Activated CD8-positive, alpha-beta memory T cell treated with anti-CD3 and anti-CD28 coated beads for 36 hours (primary cell): ENCODE measurements around the gene IPO9. TPM values are rescaled to one million over a fixed set of nuclear protein-coding genes. Genes with fewer than 3 reads are reported as not detected.
"Not testable (repeated sequence)": the region's sequence is repeated elsewhere in the genome, so short reads cannot be mapped to it uniquely, and the experiment has no call there.

ENCODE experiments used
- CTCF ChIA-PET: fragments of 350-600 bp; sonication (Branson Sonifier 250); formaldehyde crosslinking; loops from one replicate; lab custom pipeline; 2021; ENCODE audit warnings: antibody characterized with exemption; lab: Charles Lee
- POLR2A ChIA-PET: fragments of 350-600 bp; sonication (Branson Sonifier 250); formaldehyde crosslinking; loops from one replicate; lab custom pipeline; 2021; ENCODE audit warnings: antibody characterized with exemption; lab: Charles Lee
- total RNA-seq, 2 experiments: library from RNA; stranded (reverse); gene quantifications; one replicate each; pipeline ENCODE4 v1.2.3, GENCODE V29; 2021

Gene IPO9
- total RNA-seq, 2 experiments from 2014 or later, result 68.3 to 74.7 TPM

DNA sequence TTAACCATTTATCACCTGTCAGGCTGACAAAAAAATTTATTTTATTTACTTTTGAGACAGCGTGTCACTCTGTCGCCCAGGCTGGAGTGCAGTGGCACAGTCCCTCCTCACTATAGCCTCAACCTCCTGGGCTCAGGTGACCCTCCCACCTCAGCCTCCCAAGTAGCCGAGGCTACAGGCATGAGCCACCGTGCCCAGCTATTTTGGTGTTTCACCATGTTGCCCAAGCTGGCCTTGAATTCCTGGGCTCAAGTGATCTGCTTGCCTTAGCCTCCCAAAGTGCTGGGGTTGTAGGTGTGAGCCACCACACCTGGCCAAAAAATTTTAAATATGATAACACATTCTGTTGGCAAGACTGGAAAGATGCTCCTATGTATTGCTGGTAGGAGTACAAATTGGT lies 11.1 kb downstream of the IPO9 start:
- ChIA-PET POLR2A (no interaction called here), CTCF (no interaction called here)

DNA sequence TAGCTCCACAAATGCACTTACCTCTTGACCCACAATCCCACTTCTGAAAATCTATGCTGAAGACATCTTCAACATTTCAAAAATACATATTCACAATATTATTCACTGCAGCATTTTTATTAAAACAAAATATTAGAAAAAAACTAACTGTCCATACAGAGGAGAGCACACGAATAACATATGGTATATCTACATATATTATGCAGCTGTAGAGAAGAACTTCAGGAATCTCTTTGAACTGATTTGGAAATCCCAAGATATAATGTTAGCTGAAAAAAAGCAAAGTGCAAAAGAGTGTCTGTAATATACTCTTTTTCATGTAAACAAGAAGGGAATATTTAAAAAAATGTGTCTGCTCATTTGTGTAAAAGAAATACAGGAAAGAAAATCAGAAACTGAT lies 11.5 kb downstream of the IPO9 start:
- ChIA-PET POLR2A (no interaction called here), CTCF (no interaction called here)

DNA sequence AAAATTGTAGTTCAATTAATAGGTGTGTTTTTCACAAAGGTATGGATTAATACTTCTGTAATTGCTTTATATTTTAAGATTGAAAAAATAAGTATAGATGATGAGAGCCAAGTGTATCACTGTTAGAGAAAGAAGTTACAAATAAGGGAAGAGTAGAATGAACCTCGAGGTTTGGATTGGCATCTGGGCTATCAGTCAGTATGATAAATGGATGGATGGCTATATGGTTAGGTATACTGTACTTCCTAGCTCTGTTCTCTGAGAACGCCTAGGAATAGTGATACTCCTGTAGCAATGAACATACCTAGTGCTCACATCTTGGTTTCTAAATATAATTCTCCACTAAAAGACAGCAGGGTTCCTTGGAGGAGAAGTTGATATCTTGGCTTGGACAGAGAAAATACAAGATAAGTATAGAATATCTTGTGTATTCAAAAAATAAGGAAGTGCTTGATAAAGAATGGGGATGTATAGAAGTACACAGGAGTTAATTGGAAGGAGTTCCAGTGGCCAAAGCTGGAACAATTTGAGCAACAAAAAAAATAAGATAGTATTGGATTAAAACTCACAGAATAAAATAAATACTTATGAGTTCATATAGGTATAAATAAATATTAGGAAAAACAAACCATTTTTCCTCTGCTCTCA lies 12.4 kb downstream of the IPO9 start:
- POLR2A ChIA-PET, result no interaction called here
- CTCF ChIA-PET, result no interaction called here

DNA sequence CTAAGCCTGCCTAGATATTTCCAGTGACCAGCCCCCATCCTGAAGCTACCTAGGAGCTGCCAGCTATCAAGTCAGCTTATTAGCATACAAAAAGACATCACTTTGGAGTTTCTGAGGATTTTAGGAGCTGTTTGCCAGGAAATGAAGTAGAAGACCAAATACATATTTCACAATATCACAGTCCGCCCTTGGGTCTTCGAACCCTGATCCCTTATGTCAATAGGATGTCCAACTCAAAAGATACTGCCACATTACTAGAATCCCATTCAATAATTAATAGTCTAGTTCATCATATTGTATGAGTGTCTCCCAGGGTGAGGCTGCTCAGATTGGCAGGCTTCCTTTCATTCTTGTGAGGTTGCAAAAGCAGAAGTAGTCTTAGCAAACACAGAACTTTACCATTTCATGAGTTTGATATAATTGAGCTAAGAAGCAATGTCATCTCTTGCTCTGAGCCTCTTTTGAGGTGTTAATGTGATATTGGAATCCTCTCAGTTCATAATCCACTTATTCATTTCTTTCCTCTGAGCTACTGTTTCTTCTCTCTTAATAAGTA lies 13.6 kb downstream of the IPO9 start:
- ChIA-PET POLR2A (no interaction called here), CTCF (interaction anchor here (0.9 kb wide), 1 partner anchor 180 kb away, joined by 3 read pairs; no protein-coding TSS in a partner anchor)

DNA sequence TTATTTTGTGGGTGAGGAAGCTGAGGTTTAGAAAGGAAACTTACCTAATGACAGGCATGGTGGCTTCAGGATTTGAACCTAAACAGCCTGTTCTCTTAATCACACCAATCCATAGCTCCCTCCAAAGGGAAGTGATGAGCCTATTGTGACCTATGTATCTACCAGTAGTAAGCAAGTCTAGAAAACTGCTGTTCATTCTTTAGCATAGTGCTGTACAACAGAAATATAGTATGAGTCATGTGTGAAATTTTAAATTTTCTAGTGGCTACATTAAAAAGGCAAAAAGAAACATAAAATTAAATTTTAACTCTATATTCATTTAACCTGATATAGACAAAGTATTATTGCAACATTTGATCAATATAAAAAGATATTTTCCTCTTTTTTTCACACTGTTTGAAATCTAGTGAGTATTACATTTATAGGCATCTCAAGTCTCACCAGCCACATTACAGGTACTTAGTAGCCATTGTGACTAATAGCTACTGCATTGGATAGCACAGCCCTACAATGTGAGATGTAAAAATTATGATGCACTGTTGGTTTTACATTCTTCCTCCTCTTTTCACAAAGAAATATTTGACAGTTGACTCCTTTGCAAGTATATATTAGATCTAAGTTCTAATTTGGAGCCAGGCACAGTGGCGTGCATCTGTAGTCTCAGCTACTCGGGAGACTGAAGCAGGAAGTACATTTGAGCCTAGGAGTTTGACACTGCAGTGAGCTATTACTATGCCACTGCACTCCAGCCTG lies 16.6 kb downstream of the IPO9 start:
- ChIA-PET CTCF (interaction anchor here (0.8 kb wide), 1 partner anchor 32 kb away, joined by 3 read pairs; no protein-coding TSS in a partner anchor), POLR2A (no interaction called here)

DNA sequence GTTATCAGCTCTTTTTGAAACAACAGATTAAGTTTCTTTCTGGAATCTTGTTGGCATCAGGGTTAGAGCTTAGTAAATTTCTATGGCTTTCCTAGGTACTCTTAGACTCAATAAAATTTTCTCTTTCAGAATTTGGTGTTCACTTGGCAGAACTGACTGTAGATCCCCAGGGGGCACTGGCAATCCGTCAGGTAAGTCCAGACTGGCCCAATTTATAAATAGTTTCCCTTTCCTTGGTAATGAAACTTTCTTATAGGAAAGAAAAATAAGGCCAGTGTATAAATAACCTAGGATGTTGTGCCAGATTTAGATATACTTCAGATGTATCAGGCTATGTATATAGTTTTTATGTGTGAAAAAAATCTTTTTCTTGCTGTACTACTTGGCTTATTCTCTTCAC lies 18.2 kb downstream of the IPO9 start:
- POLR2A ChIA-PET, result no interaction called here
- CTCF ChIA-PET, result no interaction called here

DNA sequence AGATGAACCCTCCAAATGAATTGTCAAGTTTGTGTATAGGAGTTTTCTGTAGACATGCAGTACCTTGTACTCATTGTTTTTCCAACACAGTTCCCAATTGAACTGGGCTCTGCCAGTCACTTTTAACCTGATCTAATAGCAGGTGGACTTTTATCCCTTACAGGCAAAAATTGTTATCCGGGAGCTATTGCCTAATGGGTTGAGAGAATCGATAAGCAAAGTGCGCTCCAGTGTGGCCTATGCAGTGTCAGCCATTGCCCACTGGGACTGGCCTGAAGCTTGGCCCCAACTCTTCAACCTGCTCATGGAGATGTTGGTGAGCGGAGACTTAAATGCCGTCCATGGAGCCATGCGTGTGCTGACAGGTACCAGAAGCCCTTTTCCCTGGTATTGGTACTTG lies 19.3 kb downstream of the IPO9 start:
- POLR2A ChIA-PET, result interaction anchor here (0.6 kb wide), 2 partner anchors 119 to 232 kb away, joined by 3 read pairs; no protein-coding TSS in a partner anchor
- CTCF ChIA-PET, result interaction anchor here (0.6 to 1.7 kb wide), 4 partner anchors 19 to 272 kb away, joined by 3 to 6 read pairs (median 3); partner anchors contain the start of gene IPO9

DNA sequence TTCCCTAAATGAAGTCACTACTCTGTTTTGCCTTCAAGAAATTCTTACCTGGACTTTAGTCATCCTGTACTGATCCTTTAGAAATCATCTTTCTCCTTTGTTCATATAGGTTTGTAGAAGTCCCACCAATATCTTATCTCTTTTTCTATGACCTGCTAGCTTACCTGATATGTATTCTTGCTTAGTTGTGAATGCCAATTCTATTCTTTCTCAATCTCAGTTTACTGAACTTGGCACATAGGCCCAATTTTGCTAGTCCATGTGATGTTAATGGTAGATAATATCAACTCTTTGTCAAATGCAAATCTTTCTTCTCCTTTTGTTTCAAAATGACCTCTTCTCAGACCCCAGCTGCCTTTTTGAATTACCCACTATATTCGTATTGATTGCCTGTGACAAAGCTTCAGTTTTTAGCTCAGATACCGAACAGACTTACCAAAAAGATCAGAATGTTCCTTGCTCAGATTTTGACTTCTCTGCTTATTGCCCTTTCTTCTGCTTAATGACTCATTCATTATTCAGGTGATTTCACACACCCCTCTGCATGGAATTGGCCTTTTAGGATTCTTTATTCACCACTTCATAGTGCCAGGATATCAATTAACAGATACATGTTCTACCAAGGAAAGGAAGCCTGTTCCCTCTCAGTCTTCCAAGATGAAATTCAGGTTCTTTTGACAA lies 20.6 kb downstream of the IPO9 start:
- POLR2A ChIA-PET, result no interaction called here
- CTCF ChIA-PET, result interaction anchor here (1.0 kb wide), 1 partner anchor 123 kb away, joined by 3 read pairs; no protein-coding TSS in a partner anchor

DNA sequence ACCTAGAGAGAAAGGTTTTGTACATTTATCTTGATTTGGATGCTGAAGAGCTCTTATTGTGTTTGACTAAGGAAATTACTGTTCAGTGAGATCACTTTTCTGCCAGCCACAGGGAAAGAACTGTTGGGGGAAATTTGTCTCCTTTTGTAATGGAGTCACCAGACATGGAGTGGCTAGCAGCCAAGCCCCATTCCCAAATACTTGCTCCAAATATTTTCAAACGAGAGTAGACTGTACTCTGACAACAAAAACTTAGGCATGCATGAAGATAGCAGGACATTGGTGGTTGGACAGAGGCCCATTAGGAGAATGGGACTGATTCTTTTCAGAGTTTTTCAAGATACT lies 21.1 kb downstream of the IPO9 start:
- ChIA-PET CTCF (no interaction called here), POLR2A (no interaction called here)

DNA sequence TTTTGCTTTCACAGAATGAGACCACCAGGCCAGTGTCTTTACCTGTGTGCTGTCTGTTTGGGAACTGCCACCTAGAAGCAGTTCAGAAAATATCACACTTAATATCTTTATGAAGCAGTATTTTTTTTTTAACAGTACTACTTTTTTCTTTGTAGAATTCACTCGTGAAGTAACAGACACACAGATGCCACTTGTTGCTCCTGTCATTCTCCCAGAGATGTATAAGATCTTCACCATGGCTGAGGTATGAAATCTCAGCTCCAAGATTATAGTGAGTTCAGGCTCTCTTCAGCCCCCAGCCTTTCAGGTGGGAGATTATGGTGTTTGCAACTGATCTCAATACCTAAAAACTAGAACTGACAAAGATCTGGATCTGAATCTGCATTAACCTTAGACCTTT lies 23.0 kb downstream of the IPO9 start:
- CTCF ChIA-PET, result interaction anchor here (0.9 to 1.5 kb wide), 2 partner anchors 26 to 45 kb away, joined by 3 to 6 read pairs; no protein-coding TSS in a partner anchor
- POLR2A ChIA-PET, result no interaction called here

DNA sequence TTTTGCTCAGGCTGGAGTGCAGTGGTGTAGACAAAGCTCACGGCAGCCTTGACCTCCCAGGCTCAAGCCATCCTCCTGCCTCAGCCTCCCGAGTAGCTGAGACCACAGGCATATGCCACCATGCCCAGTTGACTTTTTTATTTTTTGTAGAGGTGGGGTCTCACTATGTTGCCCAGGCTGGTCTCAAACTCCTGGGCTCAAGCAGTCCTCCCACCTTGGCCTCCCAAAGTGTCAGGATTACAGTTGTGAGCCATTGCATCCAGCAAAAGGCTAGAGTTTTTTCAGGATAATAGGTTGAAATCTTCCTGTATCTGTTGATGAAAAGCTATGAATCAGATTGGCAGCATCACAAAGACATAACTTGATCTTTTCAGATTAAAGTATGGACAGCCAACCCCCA lies 27.8 kb downstream of the IPO9 start:
- CTCF ChIA-PET, POLR2A ChIA-PET: not testable (repeated sequence)

DNA sequence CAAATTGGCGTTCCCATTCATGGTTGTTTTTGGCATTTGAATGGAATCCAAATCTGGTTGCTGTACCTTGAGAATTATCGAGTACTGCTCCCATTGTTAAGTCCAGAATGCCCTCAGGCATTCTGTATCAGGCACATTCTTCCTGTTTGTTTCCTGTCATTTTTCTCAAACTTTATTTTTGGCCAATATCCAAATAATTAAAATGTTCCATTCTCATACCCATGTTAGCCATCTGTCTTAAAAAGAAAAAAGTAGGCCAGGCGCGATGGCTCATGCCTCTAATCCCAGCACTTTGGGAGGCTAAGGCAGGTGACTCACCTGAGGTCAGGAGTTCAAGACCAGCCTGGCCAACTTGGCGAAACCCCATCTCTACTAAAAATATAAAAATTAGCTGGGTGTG lies 30.5 kb downstream of the IPO9 start:
- POLR2A ChIA-PET, result no interaction called here
- CTCF ChIA-PET, result no interaction called here

DNA sequence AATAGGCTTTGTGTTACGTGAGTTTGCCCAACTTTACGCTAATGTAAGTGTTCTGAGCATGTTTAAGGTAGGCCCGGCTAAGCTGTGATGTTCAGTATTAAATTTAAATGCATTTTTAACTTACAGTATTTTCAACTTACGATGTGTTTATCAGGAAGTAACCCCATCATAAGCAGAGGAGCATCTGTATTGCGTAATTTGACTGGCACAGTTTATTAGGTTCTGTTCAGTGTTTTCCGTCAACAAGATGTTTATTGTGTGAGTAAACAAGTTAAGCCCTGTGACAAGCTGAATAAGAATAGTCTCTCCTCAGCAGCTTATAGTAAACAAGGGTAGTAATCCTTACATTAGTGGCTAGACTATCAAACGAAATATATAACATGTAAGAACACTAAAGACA lies 32.5 kb downstream of the IPO9 start:
- ChIA-PET CTCF (interaction anchor here (0.6 to 1.5 kb wide), 2 partner anchors 112 to 178 kb away, joined by 4 read pairs; no protein-coding TSS in a partner anchor), POLR2A (no interaction called here)

DNA sequence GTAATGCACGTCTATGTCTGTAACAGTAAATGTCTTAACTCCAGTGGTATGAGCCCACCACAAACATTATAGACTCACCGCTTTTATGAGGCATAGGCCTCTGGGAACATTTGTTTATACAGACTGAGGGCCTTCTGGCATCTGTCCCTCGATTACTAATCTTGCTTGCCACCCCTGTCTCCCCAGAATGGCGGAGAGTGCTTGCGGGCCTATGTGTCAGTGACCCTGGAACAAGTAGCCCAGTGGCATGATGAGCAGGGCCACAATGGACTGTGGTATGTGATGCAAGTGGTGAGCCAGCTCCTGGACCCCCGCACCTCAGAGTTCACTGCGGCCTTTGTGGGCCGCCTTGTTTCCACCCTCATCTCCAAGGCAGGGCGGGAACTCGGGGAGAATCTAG lies 41.4 kb downstream of the IPO9 start:
- CTCF ChIA-PET, result interaction anchor here (1.2 kb wide), 1 partner anchor 26 kb away, joined by 4 read pairs; no protein-coding TSS in a partner anchor
- POLR2A ChIA-PET, result no interaction called here

DNA sequence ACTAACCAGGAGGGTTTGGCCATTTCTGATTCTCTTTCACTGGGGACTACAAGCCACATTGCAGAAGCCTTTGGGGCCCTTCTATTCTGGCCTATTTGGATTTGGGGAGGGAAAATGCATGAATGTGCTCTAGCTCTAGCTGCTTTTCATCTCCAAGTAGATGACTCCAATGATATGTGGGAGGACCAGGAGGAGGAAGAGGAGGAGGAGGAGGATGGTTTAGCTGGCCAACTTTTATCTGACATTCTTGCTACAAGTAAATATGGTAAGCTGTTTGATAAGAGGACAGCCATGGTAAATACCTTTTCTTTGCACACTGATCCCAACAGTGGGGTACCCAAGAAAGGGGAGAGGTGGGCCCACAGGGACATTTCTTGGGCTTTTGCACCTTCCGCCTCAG lies 45.7 kb downstream of the IPO9 start:
- ChIA-PET CTCF (interaction anchor here (0.9 to 1.0 kb wide), 2 partner anchors 10 to 22 kb away, joined by 3 read pairs; no protein-coding TSS in a partner anchor), POLR2A (no interaction called here)

DNA sequence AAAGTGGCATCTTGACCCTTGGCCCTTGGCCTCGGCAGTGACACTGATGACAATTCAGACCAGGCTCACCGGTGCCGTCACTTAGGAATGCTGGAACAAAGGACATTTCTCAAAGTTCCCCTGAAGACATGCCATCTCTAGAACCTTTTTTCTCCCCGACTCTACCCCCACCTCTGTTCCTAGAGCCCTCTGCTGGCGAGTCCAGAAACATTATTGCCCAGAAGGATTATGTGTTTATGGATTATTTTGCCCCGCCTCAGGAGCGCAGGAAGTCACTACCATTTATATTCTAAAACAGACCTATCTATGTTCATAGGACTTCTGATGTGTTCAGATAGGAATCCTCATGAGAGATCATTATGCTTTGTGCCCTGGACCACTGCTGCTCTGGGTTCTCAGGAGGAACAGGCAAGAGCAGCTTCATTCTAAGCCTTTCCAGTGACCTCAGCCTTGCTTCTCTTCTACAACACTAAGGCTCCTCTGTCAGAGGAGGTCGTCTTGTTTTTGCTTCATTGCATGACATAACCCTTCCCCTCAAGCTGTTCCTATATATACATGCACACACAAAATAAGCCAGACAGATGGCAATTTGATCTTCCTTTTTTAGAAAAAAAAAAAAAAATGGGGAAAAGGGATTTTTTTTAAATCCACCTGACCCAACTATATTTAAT lies 47.3 kb downstream of the IPO9 start:
- CTCF ChIA-PET, result no interaction called here

DNA sequence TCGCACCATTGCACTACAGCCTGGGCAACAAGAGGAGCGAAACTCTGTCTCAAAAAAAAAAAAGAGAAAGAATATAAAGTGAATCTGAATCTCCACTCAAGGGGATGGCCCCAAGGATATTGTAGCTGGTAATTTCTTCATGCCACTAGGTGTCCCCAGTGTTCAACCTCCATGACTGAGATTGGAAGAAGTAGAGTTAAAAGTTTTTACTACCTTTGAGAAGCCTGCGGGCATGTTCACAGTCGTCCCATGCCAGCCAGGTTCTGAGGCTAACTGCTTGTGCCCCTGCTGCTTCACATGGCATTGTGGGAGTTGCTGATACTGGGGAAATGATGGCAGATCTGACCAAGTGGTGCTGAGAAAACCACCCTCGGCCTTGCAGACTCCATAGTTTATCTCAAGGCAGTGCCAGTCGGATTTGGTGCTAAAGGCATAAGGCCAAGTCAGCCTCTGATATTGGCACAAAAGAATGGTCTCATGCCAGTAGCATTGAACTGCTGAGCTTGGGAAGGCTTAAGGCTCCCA lies 49.0 kb downstream of the IPO9 start:
- ChIA-PET CTCF (interaction anchor here (1.0 to 1.5 kb wide), 4 partner anchors 9 to 32 kb away, joined by 3 to 5 read pairs (median 3); no protein-coding TSS in a partner anchor), POLR2A (no interaction called here)

More for the DNA sequence above, 47.3 kb downstream of the IPO9 start:
- POLR2A ChIA-PET, result no interaction called here

DNA sequence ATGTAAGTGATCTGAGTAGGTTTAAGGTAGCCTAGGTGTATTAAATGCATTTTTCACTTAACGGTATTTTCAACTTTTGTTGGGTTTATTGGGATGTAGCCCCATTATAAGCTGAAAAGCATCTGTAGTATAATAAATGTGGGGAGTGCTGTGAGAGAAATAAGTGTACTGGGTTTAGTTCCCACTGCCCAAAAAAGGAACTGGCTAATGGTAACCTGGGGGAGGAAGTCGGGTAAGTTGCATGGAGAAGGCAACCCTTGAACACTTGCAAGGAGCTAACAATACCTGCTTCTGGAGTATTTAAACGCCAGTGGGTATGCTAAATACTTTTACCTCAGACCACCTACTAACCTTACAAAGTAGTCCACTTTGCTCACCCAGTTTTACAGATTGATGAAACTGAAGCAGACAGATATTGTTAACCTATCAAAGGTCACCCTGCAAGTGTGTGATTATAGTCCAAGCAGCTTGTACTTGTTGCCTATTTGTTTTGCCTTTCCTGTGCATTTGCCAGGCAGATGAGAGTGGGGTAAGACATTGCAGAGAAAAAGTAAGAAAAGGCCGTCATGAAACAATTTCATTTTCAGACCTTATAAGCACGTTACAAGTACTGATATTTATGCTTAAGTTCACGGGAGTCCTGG lies 52.1 kb downstream of the IPO9 start:
- POLR2A ChIA-PET, result no interaction called here

More for the DNA sequence above, 52.1 kb downstream of the IPO9 start:
- CTCF ChIA-PET, result interaction anchor here (0.9 to 1.5 kb wide), 3 partner anchors 9 to 15 kb away, joined by 3 to 5 read pairs (median 5); no protein-coding TSS in a partner anchor
